ENCODE results near the gene DNAJA2.

Gene DNAJA2

DNA sequence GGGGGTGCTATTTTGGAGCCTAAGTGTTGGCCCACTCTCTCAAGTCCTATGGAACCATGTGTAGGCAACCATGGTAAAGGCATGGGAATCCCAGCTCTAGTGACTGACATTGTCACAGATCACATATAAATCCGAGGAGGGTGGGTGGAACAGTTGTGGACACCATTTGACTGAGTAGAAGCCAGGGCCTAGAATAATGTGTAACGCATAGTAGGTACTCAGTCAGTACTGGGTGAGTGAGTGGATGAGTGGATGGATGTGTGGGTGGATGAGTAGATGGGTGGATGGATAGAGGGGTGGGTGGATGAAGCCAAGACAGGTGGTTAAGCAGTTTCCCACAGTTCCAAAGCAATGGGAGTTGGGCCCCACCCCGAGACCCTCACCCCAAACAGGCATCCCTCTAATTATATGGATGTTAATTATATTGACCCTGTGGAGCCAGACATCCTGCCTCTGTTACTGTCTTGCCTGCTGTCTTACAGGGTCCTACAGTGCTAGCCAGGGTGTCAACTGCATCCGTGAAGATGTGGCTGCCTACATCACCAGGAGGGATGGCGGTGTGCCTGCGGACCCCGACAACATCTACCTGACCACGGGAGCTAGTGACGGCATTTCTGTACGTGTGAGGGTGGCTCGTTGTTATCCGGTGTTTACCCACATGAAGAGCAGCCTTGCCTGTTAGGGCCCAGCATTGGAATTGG, 67.0 kb downstream of the DNAJA2 start:
- Histone ChIP-seq H3K27ac (ENCODE audit: low read depth, low read length) (no peak overlapping the region), H3K9me3 (ENCODE audit: control insufficient read depth in 1 of 2, low read length in 2 of 2) (no peaks in the 10 kb centered on the region), H3K4me1 (ENCODE audit: control insufficient read depth in 1 of 2, insufficient read depth in 2 of 2, low read length in 2 of 2) (no peaks in the 10 kb centered on the region), H3K4me3 (ENCODE audit: low read depth in 1 of 2, low read length in 2 of 2) (no peak overlapping the region), H3K9ac (ENCODE audit: low read depth in 1 of 2, low read length in 2 of 2) (no peak overlapping the region), H3K27me3 (ENCODE audit: control insufficient read depth in 1 of 2, insufficient read depth in 2 of 2, low read length in 2 of 2) (no peaks in the 10 kb centered on the region), H3K36me3 (ENCODE audit: control insufficient read depth in 1 of 2, insufficient read depth in 2 of 2, low read length in 2 of 2) (peaks cover 0 to 5% of the 10 kb centered on the region in 2 donors)

All from duodenal mucosa (tissue), 2 donors.